Liver (tissue), 9 donors: Measurements from ENCODE around the gene OSBPL10. TPM values are rescaled to one million over a fixed set of nuclear protein-coding genes. Genes with fewer than 3 reads are reported as not detected.

Experiments used
- DNase-seq: peaks from one replicate; pipeline ENCODE4 v3.0.0-alpha.2; 2017; ENCODE audit warnings: low spot score
- H3K27ac ChIP-seq, 2 donors: one replicate each; pipeline ENCODE4 v1.7.0; 2013; ENCODE audit warnings: inconsistent platforms in 2 of 2, low read length in 2 of 2, control low read depth in 1 of 2, low read depth in 1 of 2, mild to moderate bottlenecking in 1 of 2
- H3K27me3 ChIP-seq, 4 donors: one replicate each; pipeline versions ENCODE4 v1.6.1 to v1.7.0; 2013; ENCODE audit warnings: low read length in 3 of 4, inconsistent platforms in 1 of 4, mild to moderate bottlenecking in 1 of 4, moderate library complexity in 1 of 4; ENCODE audit not compliant: control insufficient read depth in 4 of 4, insufficient read depth in 4 of 4
- H3K36me3 ChIP-seq, 4 donors: one replicate each; pipeline versions ENCODE4 v1.6.1 to v1.7.0; 2013; ENCODE audit warnings: low read length in 3 of 4, mild to moderate bottlenecking in 3 of 4, low read depth in 1 of 4, moderate library complexity in 1 of 4; ENCODE audit not compliant: control insufficient read depth in 4 of 4, insufficient read depth in 3 of 4
- H3K4me1 ChIP-seq, 4 donors: one replicate each; pipeline versions ENCODE4 v1.6.1 to v1.7.0; 2013; ENCODE audit warnings: low read length in 3 of 4, mild to moderate bottlenecking in 3 of 4, moderate library complexity in 1 of 4; ENCODE audit not compliant: control insufficient read depth in 4 of 4, insufficient read depth in 4 of 4
- H3K4me3 ChIP-seq, 3 donors: one replicate each; pipeline versions ENCODE4 v1.6.1 to v1.7.0; 2013; ENCODE audit warnings: low read length in 3 of 3, control low read depth in 1 of 3, low read depth in 1 of 3, mild to moderate bottlenecking in 1 of 3
- H3K9ac ChIP-seq, 2 donors: one replicate each; pipeline ENCODE4 v1.7.0; 2013; ENCODE audit warnings: low read length in 2 of 2, mild to moderate bottlenecking in 2 of 2, moderate library complexity in 2 of 2, control low read depth in 1 of 2, low read depth in 1 of 2
- H3K9me3 ChIP-seq, 4 donors: one replicate each; pipeline versions ENCODE4 v1.6.1 to v1.7.0; 2013; ENCODE audit warnings: low read length in 3 of 4; ENCODE audit not compliant: control insufficient read depth in 4 of 4
- EGR1 ChIP-seq, 2 donors: IDR thresholded peaks; 2 replicates each; pipeline ENCODE4 v1.6.1; 2016 to 2018; ENCODE audit warnings: antibody characterized with exemption in 2 of 2, low read depth in 2 of 2
- FOXA1 ChIP-seq: IDR thresholded peaks from 2 replicates; pipeline ENCODE4 v1.6.1; 2016; ENCODE audit warnings: antibody characterized with exemption
- FOXA2 ChIP-seq: IDR thresholded peaks from 2 replicates; pipeline ENCODE4 v1.6.1; 2016; ENCODE audit warnings: antibody characterized with exemption
- GABPA ChIP-seq, 2 donors: IDR thresholded peaks in 1 of 2; conservative IDR thresholded peaks in 1 of 2; 2 replicates each; pipeline ENCODE4 v1.6.1; 2016; ENCODE audit warnings: antibody characterized with exemption in 2 of 2, mild to moderate bottlenecking in 1 of 2, moderate library complexity in 1 of 2
- HNF4A ChIP-seq, 2 donors: conservative IDR thresholded peaks; 2 replicates each; pipeline ENCODE4 v1.6.1; 2016; ENCODE audit warnings: antibody characterized with exemption in 2 of 2, mild to moderate bottlenecking in 2 of 2
- HNF4G ChIP-seq: IDR thresholded peaks from 2 replicates; pipeline ENCODE4 v1.6.1; 2016; ENCODE audit warnings: antibody characterized with exemption
- JUND ChIP-seq, 2 donors: IDR thresholded peaks; 2 replicates each; pipeline ENCODE4 v1.6.1; 2016; ENCODE audit warnings: antibody characterized with exemption in 2 of 2
- NR2F2 ChIP-seq: IDR thresholded peaks from 2 replicates; pipeline ENCODE4 v1.6.1; 2016; ENCODE audit warnings: antibody characterized with exemption
- RAD21 ChIP-seq, 2 donors: IDR thresholded peaks; 2 replicates each; pipeline ENCODE4 v1.6.1; 2016; ENCODE audit warnings: antibody characterized with exemption in 2 of 2, mild to moderate bottlenecking in 2 of 2
- RXRA ChIP-seq, 2 donors: IDR thresholded peaks; 2 replicates each; pipeline ENCODE4 v1.6.1; 2017 to 2018; ENCODE audit warnings: antibody characterized with exemption in 2 of 2, mild to moderate bottlenecking in 1 of 2
- SP1 ChIP-seq: IDR thresholded peaks from 2 replicates; pipeline ENCODE4 v1.6.1; 2018; ENCODE audit warnings: antibody characterized with exemption, mild to moderate bottlenecking
- TAF1 ChIP-seq: conservative IDR thresholded peaks from 2 replicates; pipeline ENCODE4 v1.6.1; 2016; ENCODE audit warnings: antibody characterized with exemption, mild to moderate bottlenecking
- YY1 ChIP-seq: IDR thresholded peaks from 2 replicates; pipeline ENCODE4 v1.6.1; 2016; ENCODE audit warnings: antibody characterized with exemption, mild to moderate bottlenecking
- WGBS: extraction: QIAGEN DNeasy Blood & Tissue Kit; methylation state at CpG from one replicate; pipeline ENCODE4 v1.1.7; 2013; 5-methylcytosine and 5-hydroxymethylcytosine counted together
- polyA plus RNA-seq, 2 donors: library from polyadenylated mRNA; stranded (reverse) in 1 of 2; unstranded in 1 of 2; fragments of 200-250 nt in 1 of 2; fragments of >200 nt in 1 of 2; fragmentation: Nextera tagmentation in 1 of 2; extraction: Ambion mirVana in 1 of 2; gene quantifications; one replicate each; pipeline versions ENCODE4 v1.2.1 to v1.2.3, GENCODE V29; 2013 to 2015
- total RNA-seq, 2 donors: library from RNA; depleted of rRNA; stranded (reverse); fragments of >200 nt; gene quantifications; one replicate each; pipeline ENCODE4 v1.2.3, GENCODE V29; 2014
- TF ChIP-seq, protein P1 (sequence below): IDR thresholded peaks from 2 replicates; pipeline ENCODE4 v1.6.1; 2016; ENCODE audit warnings: antibody characterized with exemption, mild to moderate bottlenecking
- TF ChIP-seq, protein P2 (sequence below): fragments of 150-350 bp; IDR thresholded peaks from 2 replicates; pipeline ENCODE4 v1.5.1; 2017; ENCODE audit warnings: improper control_type of control experiment, low read depth, low read length; ENCODE audit not compliant: missing input control
- TF ChIP-seq, protein P3 (sequence below): IDR thresholded peaks from 2 replicates; pipeline ENCODE4 v1.6.1; 2016; ENCODE audit warnings: antibody characterized with exemption
- TF ChIP-seq, protein P4 (sequence below): IDR thresholded peaks from 2 replicates; pipeline ENCODE4 v1.6.1; 2016; ENCODE audit warnings: antibody characterized with exemption
- donor health status: healthy.
- donor health status: healthy.
- donor health status: healthy.
- donor health status: healthy.
- donor health status: healthy.

The OSBPL10 gene
- total and polyA plus RNA-seq, 4 donors, result 0.75 to 4.0 (median 1.7) TPM

DNA sequence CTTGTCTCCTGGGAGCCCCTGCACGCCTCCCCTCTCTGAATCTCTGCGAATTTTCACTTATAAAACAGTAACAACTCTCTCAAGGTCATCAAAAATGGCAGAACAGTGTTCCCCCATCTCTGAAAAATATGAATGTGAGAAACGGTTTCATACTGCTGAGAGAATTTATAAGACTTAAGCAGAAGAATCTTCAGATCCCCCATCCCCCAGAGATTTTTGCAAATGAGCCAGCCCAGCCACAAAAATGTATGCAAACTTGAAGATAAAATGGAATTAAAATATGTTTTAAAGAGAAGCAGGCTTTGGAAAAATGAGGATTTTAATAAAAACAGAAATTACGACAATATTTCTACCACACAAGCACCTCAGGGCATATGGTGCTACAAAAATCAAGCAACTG, 275.3 kb downstream of the OSBPL10 start:
- no peak for DNase-seq
- Histone ChIP-seq H3K36me3 (no peaks in the 10 kb centered on the region), H3K27ac (no peak overlapping the region), H3K9ac (no peak overlapping the region), H3K4me3 (no peak overlapping the region), H3K4me1 (no peaks in the 10 kb centered on the region), H3K27me3 (no peaks in the 10 kb centered on the region), H3K9me3 (no peaks in the 10 kb centered on the region)
- 85% methylated on average over 4 of the region's 4 CpGs for WGBS
- TF ChIP-seq GABPA (IDR thresholded peaks at IDR 0.05 in 1 of 2, conservative IDR thresholded peaks at IDR 0.05 in 1 of 2), result no peak
- TF ChIP-seq, protein P1, sequence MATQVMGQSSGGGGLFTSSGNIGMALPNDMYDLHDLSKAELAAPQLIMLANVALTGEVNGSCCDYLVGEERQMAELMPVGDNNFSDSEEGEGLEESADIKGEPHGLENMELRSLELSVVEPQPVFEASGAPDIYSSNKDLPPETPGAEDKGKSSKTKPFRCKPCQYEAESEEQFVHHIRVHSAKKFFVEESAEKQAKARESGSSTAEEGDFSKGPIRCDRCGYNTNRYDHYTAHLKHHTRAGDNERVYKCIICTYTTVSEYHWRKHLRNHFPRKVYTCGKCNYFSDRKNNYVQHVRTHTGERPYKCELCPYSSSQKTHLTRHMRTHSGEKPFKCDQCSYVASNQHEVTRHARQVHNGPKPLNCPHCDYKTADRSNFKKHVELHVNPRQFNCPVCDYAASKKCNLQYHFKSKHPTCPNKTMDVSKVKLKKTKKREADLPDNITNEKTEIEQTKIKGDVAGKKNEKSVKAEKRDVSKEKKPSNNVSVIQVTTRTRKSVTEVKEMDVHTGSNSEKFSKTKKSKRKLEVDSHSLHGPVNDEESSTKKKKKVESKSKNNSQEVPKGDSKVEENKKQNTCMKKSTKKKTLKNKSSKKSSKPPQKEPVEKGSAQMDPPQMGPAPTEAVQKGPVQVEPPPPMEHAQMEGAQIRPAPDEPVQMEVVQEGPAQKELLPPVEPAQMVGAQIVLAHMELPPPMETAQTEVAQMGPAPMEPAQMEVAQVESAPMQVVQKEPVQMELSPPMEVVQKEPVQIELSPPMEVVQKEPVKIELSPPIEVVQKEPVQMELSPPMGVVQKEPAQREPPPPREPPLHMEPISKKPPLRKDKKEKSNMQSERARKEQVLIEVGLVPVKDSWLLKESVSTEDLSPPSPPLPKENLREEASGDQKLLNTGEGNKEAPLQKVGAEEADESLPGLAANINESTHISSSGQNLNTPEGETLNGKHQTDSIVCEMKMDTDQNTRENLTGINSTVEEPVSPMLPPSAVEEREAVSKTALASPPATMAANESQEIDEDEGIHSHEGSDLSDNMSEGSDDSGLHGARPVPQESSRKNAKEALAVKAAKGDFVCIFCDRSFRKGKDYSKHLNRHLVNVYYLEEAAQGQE, result no peak
- no peak for TF ChIP-seq TAF1
- no peak for TF ChIP-seq HNF4A (conservative IDR thresholded peaks at IDR 0.05)
- no peak for TF ChIP-seq SP1
- no peak for TF ChIP-seq JUND (IDR thresholded peaks at IDR 0.05)
- TF ChIP-seq NR2F2, result no peak
- TF ChIP-seq, protein P2, sequence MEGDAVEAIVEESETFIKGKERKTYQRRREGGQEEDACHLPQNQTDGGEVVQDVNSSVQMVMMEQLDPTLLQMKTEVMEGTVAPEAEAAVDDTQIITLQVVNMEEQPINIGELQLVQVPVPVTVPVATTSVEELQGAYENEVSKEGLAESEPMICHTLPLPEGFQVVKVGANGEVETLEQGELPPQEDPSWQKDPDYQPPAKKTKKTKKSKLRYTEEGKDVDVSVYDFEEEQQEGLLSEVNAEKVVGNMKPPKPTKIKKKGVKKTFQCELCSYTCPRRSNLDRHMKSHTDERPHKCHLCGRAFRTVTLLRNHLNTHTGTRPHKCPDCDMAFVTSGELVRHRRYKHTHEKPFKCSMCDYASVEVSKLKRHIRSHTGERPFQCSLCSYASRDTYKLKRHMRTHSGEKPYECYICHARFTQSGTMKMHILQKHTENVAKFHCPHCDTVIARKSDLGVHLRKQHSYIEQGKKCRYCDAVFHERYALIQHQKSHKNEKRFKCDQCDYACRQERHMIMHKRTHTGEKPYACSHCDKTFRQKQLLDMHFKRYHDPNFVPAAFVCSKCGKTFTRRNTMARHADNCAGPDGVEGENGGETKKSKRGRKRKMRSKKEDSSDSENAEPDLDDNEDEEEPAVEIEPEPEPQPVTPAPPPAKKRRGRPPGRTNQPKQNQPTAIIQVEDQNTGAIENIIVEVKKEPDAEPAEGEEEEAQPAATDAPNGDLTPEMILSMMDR, result no peak
- TF ChIP-seq FOXA2, result no peak
- TF ChIP-seq YY1, result no peak
- no peak for TF ChIP-seq HNF4G
- TF ChIP-seq RAD21 (IDR thresholded peaks at IDR 0.05), result no peak
- TF ChIP-seq, protein P3, sequence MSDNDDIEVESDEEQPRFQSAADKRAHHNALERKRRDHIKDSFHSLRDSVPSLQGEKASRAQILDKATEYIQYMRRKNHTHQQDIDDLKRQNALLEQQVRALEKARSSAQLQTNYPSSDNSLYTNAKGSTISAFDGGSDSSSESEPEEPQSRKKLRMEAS, result no peak

DNA sequence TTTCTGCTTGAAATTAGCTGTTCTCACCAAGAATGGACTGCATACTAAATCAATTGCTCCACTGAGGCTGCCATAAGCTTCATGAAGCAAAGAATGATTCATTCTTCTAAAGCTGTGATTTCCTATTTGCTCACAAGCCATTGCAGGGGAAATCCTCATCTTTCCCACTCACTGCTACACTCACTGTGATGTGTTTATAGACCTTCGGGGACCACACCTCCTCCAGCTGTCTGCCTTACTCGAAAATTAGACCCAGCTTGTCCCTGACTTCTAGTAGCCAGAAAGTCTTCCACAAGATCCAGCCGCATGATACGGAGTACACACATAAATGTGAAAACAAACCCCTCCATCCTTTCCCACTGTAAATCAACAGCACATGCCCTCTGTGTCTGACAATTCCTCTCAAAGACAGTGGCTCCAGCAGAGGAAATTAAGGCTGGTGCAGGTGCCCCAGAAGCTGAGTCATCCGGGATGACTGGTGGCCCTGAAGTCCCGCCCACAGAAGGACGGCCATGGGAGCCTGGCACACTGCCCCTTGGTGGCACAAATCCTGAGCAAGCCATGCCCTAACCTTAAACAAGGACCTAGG, 276.4 kb downstream of the OSBPL10 start:
- Histone ChIP-seq H3K36me3 (no peaks in the 10 kb centered on the region), H3K9me3 (no peaks in the 10 kb centered on the region), H3K4me3 (no peak overlapping the region), H3K4me1 (no peaks in the 10 kb centered on the region), H3K27me3 (no peaks in the 10 kb centered on the region), H3K9ac (no peak overlapping the region), H3K27ac (no peak overlapping the region)
- TF ChIP-seq RAD21 (IDR thresholded peaks at IDR 0.05), result no peak
- no peak for TF ChIP-seq EGR1 (IDR thresholded peaks at IDR 0.05; ENCODE audit: low read depth in 2 of 2)
- TF ChIP-seq TAF1, result no peak
- no peak for TF ChIP-seq YY1
- TF ChIP-seq, protein P2, result no peak
- no peak for TF ChIP-seq SP1
- no peak for TF ChIP-seq JUND (IDR thresholded peaks at IDR 0.05)
- no peak for TF ChIP-seq GABPA (IDR thresholded peaks at IDR 0.05 in 1 of 2, conservative IDR thresholded peaks at IDR 0.05 in 1 of 2)
- no peak for TF ChIP-seq HNF4G
- TF ChIP-seq, protein P3, result no peak
- TF ChIP-seq, protein P1, result no peak
- TF ChIP-seq NR2F2, result no peak
- TF ChIP-seq RXRA (IDR thresholded peaks at IDR 0.05), result no peak
- no peak for TF ChIP-seq FOXA1
- no peak for TF ChIP-seq HNF4A (conservative IDR thresholded peaks at IDR 0.05)
- TF ChIP-seq FOXA2, result no peak
- TF ChIP-seq, protein P4, sequence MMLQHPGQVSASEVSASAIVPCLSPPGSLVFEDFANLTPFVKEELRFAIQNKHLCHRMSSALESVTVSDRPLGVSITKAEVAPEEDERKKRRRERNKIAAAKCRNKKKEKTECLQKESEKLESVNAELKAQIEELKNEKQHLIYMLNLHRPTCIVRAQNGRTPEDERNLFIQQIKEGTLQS, result no peak
- WGBS, result 55% methylated on average over 7 of the region's 7 CpGs
- DNase-seq, result no peak
